Activated CD8-positive, alpha-beta memory T cell treated with anti-CD3 and anti-CD28 coated beads for 24 hours (primary cell): ENCODE data around the gene RAPGEF3.

Experiments
- DNase-seq: peaks from one replicate; pipeline ENCODE4 v3.0.0-alpha.2; 2020

RAPGEF3 gene

DNA sequence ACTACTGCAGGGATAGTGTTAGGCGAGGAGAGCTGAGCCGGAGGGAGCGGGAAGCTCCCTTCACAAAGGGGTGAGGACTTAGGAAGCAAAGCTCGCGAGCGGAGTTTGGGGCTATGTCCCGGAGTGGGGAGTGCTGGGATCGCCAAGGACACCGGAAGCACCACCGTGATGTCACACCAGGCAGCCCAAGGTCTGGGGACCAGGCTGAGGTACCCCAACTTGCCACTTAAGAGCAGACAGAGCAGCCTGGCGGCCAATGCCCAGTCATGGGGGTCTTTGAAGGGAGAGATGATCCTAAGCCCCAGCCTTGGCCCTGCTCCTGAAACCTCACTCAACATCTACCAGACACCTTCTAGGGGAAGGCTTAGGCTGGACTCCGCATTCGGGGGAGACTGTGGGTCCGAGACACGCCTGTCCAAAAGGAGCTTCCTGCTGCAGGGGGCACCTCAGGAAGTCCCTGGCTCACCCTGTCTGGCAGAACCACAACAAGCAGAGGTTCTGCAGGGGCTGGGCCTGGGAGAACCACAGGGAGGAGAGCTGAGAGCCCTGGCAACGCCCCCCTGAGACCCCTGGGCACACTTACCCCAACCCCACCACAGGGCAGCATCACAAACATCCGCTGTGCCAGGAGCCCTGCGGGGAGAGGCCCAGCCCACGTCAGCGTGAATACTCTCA is 32.1 kb upstream of the RAPGEF3 start:
- DNase-seq, result no peak

DNA sequence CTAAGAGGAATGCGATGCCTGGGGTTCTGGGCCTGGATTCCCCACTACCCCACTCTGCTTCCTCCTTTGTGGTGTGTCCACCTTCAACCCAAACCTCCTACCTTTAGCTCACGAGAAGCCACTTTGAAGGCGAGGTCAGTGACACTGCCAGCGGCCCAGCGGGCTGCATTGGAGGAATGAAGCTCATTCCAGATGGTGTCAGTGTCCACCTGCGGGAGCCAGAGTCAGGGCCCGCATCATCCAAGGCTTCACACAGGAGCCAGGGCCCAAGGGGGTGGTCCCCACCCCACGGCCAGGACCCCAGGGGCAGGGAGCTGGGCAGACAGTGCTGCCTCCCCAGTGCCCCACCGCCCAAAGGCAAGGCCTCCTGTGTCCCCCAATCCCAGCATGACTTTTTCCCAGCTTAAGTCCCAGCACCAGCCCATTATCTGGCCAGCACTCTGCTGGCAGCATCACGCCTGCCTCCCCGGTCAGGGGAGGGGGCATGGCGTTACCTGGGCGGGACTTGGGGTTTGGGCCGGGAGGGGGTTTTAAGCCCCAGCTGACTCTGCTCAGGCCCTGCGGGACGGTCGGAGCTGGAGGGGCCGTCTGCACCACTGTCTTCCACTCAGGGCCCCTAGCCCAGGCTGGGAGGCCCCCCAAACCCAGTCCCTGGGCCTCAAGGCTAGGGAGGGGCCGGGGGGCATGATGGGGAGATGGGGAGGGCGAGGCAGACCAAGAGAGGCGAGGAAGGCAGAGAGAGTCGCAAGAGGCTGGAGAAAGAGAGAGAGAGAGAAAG is 31.2 kb upstream of the RAPGEF3 start:
- no peak for DNase-seq

DNA sequence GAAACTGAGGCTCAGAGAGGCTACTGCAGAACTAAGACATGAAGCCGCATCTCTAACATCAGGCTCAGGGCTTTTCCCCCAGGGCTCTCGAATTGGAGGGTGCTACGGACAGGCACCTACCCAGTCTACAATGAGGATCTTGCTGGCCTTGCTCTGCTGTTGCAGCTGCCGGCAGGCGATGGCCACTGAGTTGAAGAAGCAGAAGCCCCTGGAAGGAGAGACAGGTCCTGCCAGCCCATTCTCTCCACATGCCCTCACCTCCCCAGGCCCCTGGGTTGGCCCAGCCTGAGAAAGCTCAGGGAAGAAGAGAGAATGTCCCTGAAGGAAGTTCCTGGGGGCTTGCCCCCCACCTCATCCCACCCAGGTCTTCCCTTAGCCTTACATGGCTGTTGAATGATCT is 30.5 kb upstream of the RAPGEF3 start:
- DNase-seq, result no peak

DNA sequence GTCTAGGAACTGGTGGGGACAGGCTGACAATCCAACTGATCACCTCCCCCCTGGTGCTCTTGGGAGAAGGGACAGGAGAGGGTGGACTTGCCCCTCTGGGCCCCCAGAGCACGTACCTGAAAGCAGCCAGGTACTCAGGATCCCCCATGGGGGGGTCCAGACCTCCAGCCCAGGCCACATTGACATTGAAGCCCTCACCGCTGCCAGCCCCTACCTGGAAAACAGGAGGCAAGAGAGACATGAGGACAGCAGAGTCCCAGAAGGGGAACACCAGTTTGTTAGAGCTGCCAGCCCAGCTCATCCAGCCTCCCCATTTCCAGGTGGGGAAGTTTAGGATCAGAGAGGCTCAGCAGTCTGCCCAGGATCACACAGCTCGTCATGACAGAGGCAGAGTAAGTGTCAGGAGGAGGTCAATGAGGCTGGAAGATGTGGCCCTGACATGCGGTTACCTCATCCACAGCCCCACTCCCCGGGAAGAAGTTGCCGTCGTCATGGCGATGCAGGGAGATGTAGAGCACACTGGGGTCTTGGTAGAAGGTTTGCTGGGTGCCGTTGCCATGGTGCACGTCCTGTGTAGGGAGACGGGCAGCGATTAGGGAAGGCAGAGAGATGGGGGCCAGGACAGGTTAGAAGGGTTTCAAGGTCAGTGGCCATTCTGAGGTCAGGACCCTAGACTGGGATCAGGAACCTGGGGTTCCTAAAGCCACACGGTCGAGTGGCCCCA is 29.1 kb upstream of the RAPGEF3 start:
- no peak for DNase-seq

DNA sequence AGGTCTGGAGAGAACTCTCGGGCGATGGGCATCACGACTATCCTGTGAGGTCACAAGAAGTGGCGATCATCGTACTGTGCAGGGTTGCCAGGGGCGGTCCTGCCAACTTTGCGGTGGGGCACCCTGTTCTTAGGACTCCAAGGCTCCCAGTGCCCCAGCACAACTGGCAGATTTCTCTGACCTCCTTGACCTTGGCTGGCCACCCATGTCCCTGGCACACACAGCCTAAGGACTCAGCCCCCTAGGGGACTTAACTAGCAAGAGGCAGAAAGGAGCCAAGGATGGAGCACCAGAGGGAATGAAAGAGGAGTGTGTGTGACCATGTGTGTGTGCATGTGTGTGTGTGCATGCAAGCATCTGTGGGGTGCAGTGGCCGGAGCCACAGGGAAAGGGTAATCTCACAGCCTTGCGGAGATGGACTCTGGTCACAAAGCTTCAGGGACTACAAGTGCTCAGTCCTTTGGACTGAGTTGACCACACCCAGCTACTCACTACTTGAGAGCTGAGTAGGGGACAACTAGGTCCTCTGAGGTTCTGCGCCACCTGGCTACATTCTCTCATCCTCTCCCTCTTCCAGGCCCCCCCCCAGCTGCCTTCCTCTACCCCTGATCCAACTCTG is 28.1 kb upstream of the RAPGEF3 start:
- DNase-seq, result no peak

DNA sequence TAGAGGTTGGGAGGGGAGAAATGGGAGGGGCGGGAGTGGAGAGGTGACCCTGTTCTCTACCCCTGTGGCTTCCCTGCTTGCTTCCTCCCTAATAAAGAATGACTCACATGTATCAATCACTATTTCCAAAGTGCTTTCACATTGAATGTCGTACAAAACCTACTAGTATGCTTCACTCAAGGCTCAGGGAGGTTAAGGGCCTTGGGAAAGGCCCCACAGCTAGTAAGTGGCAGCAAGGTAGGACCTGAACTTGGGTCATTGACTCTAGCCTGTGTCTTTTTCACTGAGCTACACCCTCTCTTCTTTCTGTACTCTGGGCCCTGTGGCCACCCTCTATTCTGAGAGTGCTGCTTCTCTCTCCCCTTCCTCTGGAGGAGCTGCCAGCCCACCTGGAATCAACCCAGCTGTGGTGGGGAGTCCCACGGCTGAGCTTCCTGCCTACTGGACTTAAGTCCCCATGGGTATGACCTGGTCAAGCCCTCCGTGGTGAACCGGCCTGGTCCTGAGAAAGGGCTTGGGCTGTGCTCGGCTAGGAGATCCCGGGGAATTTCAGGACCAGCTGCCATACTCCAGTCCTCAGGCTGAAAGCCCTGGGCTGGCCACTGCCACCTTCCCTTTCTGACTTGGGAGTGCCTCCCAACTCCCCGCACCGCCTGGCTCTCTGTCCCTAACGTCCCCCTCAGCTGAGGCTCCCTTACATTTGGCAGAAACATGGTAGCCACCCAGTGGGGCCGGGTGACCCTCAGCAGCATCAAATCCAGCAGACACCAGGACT is 27.4 kb upstream of the RAPGEF3 start:
- DNase-seq, result no peak

DNA sequence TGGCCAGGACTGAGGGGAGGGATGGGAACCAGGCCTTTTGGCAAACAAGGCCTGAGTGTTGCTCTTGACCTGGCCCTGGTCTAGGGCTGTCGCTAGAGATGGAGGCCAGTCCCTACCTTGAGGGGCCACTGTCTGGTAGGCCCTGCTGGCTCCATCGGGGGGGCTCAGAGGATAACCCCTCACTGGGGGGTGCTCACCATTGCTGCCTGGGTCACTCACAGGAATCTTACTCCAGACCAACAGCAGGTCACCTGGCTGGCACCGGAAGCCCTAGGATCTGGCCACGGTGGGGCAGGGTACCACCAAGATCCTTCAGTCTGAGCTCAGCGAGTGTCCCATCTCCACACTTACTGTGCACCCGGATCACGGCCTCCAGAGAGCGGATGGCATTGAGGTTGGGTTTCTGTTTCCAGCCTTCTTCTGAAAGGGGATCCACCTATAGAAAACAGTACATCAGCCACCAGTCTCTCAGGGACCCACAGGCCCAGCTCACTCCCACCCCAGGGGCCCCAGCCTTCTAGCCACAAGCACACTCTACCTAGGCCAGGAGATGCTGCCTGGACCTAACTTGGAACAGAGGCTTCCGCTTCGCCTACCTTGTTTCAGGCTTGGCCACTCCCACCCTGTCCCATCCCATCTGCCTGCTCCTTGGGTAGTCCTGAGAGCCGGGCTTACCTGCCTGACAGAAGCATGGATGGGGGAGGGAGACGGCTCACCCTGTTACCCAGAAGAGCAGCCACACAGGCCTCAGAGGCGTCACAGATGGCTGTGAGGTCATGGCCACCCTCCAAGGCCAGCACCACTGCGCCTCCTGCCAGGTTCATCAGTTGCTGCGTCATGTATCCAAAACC is 26.6 kb upstream of the RAPGEF3 start:
- DNase-seq, result no peak

DNA sequence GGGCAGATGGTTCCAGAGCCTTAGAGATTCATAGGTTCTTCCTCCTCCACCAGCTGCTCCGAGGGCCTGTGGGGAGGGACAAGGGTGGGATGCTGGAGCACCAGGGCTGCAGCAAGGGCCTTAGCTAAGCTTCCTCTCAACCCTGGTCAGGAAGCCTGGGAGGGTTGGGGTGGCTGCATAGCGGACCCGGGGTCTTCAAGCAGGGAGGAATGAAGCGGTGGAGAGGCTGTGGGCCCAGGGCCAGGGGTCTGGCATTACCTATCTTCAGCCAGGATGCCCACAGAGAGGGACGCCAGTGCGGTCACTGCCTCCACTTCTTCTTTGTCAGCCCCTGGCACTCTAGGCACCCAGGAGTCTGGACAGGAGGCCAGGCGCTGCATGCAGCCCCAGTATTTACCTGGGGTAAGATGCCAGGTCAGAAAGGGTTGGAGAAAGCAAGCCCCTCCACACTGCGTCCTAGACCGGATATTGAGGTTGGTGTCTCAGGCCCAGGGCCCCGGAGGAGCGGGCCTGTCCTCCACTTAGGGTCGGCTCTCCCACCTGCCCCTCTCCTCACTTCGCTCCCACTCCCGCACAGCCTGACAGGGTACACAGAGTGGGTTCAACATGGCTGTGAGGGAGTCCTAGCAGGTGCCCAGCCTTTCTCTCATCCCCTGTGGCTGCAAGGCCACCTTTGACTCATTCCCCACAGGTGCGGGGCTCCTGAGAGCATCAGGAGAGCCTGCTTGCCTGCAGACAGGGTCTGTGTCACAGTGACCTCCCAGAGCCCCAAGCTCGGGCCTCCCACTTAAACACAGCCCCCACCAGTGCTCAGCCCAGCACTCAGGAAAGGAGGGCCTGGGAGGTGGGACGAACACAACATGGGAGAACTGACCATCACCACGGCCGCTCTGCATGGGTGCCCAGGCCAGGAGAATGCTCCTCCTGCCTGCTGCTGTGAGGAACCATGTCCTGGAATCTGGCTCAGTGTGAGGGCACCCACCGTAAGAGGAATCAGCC is 25.4 kb upstream of the RAPGEF3 start:
- DNase-seq, result no peak

DNA sequence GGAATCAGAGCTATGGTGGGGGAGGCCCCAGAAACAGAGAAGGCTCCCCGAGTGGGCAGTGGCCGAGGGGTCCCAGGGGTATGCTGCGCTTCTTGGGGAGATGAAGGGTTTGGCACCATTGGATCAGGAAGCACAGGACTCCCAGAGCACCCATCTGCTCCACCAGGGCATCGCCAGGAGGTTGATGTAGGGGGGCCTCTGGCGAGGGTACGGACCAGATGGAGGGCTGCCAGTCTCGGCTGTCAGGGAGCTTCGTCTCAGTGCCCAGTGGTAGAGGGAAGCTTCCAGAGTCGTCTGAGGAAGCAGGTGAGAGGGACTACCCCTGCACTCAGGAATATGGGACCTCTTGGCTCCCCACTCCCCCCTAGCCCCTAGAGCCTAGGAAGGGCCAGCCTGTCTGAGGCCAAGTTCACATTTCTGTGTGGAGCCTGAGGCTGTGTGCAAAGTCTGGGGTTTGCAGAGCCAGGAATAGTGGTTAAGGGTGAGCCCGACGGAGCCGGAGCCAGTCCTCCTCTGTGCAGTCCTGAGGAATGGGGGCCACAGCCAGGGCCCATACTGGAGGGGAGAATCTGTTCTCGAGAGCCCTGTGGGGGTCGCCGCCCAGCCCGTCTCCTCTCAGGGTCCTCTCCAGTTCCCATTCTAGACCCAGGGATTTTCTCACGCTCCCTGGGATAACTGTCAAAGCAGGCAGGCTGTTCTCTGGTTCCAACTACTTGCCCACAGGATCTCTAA is 24.5 kb upstream of the RAPGEF3 start:
- DNase-seq, result no peak

DNA sequence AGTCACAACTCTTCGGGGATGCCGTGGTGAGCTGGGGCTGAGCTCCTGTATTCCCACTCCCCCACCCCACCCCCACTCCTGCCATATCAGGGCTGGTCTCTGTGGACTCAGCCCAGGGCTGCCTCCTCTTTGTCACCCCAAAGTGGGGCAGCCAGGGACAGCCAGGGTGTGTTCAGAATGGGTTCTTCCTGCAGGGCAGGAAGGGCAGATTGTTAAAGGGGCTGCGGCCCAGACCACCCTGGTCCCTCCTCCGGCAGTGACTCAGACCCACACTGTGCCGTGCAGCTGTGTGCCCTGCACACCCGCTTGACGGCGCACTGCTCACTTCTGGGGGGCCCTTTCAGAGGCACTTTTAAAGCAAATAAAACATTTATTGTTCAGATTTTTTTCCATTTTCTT is 23.7 kb upstream of the RAPGEF3 start:
- DNase-seq, result no peak

DNA sequence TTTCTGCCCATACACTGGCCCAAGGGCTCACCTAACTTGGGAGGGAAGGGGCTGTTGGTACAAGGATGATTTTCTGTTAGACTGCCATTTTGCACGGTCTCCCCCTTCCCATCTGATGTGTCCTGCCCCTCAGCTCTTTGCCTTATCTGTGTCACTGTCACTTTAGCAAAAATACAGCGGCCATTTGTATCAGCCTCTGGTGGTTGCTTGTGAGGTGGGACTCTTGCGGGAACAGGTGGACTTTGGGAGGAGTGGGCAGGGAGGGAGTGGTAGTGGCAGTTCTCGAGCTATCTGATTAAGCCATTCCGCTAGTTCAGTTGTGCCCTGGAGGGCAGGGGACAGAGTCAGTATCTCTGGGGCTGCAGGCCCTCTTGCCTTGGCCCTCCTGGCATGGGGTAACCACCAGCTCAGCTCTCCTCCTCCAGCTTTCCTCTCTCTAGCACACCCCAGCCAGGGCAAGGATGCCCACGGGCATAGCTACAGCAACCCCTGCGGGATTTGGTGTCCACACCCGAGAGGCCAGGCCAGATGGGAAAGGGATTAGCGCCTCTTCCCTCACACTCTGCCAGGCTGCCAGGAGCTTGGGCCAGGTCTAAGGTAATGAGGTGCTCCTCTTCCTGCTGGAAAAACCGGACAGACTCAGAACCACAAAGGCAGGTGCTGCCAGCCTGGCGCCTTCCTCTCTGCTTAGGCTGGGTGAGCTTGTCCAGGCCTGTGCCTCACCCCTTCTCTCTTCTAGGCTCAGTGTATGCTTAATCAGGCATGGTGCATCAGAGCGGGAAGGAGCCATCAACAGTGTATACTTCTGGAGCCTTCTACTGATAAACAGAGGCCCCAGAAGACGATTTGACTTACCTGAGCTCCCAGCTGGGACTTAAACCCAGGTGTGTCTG is 23.0 kb upstream of the RAPGEF3 start:
- no peak for DNase-seq

DNA sequence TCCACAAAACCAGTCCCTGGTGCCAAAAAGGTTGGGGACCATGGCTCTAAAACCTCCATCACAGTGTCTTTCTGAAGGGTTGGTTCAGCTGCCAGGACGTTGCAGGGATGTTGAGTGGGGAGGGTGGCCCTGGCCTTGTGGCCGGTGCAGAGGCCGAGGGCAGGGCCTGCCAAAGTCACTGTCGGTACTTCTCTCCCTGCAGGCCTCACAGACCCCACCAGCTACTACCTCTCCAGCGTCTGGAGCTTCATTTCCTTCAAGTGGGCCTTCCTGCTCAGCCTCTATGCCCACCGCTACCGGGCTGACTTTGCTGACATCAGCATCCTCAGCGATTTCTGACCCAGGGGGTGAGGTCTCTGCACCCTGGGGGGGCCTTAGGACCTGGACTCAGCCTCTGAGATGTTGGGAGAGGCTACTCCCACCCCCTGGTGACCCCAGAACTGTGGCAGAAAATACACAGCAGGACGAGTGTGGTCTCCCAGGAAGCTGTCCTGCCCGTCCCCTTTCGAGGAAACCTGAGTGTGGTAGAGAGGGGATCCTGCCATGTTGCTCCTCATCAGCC is 21.3 kb upstream of the RAPGEF3 start:
- no peak for DNase-seq

DNA sequence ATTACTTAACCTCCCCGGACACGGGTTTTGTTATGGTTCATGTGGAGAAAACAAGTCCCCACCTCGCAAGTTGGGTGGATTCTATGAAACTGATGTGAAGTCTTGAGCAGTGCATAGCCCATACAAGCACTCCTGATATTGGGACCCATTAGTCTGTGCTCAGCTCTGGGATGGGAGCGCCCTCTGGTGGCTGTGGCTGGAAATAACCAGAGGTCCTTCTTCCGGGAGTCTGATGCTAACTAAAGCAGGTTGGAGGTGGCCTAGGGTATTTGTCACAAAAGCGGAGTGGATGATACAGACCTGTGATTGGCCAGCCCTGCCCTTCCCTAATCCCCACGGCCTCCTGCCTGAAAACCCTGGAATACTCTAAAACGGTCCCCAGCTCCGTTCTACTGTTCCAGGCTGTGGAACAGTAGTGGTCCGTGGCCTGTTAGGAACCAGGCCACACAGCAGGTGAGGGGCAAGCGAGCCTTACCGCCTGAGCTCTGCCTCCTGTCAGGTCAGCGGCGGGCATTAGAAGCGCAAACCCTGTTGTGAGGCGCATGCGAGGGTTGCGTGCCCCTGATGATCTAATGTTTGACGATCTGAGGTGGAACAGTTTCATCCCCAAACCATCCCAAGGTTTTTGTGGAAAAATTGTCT is 20.7 kb upstream of the RAPGEF3 start:
- DNase-seq, result peak; percentile 98

DNA sequence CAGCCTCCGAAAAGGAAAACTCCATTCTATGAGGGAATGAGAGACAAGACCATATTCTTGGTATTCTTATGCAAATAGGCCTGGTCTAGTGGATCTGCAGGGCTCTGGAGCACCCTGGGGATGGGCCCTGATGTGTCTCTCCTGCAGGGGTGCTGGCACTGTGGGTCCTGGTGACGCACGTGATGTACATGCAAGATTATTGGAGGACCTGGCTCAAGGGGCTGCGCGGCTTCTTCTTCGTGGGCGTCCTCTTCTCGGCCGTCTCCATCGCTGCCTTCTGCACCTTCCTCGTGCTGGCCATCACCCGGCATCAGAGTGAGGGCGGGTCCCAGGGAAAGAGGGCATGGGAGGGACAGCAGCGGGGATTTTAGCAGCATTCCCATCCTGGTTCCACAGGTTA is 20.2 kb upstream of the RAPGEF3 start:
- no peak for DNase-seq

DNA sequence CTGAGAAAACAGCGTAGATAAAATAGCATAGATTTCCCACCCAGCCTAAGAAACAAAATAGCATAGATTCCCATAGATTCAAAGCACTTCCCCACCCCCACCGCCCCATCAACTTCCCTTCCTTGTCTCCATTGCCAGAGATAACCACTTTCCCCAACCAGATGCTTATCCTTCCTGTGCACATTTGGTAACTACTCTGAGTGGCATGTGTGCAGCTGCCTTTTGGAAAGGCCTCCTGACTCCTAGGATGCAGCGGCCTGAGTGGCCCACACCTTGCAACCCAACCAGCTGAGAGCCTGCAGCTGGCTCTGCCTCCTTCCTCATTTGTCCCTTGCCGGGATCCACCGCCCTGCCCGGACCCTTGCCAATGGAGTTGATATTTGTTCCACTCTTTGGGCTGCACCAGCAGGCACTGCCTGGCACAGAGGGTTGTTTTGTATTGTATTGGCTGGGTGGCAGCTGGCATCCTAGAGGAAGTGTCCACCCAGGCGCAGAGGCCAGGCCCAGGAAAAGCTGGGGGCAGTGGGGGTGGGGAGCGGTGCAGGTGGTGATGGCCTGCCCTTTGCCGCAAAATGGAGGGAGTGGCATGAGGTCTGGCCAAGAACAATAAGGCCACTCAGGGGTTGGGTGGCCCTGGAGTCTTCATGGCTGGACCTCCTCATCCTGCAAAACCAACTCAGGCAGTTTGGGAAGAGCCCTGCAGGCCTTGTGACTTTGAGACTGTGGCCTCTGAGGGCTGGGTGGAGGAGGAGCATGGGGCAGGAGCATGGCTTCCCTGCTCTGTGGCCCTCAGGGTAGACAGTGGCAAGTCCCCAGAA is 19.3 kb upstream of the RAPGEF3 start:
- no peak for DNase-seq

DNA sequence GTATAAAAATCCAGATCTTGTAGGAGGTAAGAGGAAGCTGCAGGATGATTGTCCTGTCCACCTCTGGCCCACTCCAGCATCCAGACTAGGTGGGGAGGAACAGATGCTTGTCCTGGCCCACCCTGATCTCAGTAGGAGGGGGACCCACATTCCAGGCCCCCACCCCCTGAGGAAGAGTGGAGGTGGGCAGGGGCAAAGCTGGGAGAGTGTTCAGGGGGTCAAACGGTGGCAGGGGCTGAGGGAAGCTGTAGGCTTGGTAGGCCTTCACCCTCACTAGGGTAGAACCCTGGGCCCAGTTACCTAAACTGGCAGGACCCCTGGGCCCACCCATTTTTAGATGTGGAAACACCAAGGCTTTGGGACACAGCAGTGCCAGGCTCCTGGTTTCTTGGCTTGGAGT is 18.5 kb upstream of the RAPGEF3 start:
- no peak for DNase-seq
